GM19452 (cell line): ENCODE data around the gene KDELR3.

Source experiments
- ATAC-seq: cut with Tn5 transposase; IDR thresholded peaks from one replicate; pipeline ENCODE4 v1.9.1; 2021; ENCODE audit not compliant: unreplicated experiment

The KDELR3 gene

DNA sequence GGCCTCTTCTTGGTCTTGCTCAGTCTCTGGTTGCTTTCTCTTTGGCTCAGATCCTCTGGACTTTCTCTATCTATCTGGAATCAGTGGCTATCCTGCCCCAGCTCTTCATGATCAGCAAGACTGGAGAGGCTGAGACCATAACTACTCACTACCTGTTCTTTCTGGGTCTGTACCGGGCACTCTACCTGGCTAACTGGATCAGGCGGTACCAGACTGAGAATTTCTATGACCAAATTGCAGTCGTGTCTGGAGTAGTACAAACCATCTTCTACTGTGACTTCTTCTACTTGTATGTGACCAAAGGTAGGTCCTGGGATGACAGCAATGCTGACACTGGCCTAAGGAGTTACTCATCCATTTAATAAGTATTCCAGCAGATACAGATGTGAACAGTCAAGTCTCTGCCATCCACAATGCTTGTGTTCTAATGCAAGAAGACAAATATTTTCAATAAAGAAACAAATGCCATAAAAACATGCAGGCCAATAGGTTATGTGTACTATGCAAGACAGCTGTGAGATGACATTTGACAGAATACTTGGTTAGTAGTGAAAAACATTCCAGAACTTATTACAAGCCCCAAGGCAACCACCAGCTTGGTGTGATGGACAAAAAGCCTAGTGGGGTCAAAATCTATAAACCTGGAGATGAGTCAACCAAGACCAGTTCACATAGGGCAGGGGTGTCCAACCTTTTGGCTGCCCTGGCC, 13.4 kb downstream of the KDELR3 start:
- ATAC-seq: no peak

DNA sequence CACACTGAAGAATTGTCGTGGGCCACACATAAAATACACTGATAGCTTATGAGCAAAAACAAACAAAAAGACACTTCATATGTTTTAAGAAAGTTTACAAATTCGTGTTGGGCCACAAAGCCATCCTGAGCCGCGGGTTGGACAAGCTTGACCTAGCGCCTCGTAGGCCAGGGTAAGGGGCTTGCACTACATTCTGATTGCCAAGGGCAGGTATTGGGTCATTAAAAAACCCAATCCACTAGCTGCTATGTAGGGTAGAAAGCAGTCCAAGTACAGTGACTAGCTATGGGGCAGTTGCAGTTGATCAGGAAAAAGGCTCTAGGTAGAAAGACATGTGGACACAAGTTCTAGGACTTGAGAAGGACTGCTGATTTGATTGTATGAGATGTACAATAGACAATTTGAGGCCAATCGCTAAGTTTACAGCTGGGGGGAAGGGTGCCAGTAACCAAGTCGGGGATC, 14.0 kb downstream of the KDELR3 start:
- ATAC-seq: no peak

DNA sequence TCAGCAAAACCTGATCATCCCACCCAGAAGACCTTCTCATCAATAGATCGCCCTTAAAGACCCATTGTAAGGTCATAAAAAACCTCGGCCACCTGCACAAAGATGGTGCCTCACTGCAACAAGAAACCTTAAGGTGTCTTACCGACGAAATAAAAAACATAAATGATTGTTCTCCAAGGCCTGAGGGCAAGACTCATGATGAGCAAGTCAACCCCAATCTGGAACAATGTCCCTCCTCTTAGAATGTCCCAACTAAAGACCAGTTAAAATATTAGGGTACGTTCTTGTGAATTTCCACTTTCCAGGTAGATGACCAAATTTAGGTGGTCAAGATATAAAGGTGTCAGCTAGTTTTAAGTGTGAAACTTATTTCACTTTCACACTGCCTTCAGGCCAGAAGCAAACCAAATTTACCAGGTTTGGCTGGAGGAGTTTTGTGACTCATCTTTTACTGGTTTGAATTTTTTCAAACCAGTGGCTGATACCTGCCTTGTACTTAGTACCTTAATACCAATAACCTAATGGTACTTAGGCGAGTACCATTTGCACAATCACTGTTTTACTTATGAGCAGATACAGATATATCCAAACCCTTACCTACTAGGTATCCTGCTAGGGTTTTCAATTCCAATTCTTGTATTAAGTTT, 14.9 kb downstream of the KDELR3 start:
- ATAC-seq: no peak

DNA sequence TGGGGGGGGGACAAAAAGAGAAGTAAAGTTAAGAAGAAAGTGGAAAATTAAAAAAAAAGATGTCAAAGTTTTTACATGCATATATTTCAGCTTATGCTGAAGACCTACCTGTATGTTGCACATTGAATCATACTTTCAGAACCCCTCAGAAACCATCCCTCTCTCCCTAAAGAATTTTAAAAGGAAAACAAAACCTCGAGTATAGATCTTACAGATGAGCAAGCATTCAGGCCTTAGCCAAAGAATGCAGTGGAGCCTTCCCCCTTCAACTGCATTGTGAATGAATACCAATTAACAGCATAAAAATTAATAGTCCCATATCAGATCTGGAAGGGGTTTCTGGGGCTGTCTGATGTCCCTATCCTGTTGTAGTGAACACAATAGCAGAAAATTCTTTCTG, 16.3 kb downstream of the KDELR3 start:
- no peak for ATAC-seq

DNA sequence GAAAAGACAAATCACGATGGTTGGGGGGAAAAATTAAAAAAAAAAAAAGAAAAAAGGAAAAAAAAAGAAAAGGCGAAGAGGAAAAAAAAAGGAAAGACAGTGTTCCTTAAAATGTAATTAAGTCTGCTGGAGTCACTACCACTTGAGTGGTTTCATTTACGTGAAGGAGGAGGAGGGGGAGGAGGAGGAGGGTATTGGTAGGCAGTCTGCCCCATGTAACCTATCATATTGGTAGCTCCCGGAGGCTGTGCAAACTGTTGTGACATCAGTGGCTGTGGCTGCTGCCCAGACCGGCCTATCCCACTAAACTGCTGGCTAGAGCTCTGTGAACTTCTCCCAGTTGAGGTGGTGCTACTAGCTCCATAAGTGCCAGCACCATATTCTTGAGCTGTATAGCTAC, 17.9 kb downstream of the KDELR3 start:
- ATAC-seq: no peak

DNA sequence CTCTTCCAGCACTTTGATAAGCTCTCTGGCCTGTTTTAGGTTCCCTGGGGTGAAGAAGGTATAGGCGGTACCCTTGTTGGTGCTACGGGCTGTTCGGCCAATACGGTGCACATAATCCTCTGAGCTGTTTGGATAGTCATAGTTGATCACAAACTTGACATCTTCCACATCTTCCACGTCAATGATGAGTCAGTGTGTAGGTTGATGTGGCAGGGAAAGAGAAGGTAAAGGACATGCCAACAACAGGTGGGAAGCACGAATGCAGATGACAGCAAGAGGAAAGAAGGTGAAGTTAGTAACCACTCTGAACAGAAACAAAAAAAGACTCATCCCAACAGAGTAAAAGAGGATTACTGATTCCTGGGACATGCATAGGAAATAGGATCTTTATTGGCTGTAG, 20.1 kb downstream of the KDELR3 start:
- no peak for ATAC-seq

DNA sequence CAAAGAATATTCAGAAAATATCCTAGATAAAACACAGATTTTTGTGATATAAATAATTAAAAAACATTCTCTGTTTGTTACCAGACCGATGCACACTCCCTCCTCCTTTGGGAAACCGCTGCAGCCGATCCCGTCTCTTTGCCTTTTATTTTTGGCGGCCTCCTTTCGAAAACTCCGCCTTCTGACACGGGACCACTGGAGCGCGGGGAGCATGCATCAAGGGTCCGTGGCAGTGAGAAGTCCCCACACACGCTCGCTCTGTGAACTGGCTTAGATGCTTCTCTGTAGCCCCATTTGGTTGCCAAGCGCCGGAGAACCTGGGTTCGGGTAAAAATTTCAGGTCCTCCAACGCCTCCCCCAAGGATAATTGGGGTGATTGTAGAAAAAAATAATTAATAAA, 21.2 kb downstream of the KDELR3 start:
- no peak for ATAC-seq

DNA sequence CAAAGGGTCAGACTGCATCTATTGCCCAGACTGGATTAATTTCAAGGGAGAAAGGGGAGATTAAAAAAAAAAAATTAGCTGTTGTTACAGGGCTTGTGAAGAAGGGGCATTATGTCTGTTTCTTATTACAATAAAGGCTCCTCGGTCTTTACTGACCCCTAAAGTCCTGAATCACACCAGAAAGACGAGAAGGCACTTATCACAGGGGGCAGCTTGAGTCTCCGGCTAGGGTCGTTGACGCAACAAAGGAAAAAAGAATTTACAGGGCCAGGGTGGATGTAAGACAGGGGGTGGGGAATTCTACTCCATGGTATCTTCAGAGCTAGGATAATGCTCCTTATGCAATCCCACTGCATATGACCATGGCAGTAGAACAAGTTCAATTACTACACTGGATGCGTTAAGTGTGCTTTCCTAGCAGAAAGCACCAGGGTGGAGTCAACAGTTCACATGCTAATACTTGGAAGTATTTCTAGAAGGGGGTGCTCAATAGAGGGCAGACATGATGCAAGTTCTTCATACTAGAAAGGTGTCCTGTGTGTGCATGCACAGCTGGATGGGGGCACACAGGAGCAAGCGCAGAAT, 21.8 kb downstream of the KDELR3 start:
- no peak for ATAC-seq

DNA sequence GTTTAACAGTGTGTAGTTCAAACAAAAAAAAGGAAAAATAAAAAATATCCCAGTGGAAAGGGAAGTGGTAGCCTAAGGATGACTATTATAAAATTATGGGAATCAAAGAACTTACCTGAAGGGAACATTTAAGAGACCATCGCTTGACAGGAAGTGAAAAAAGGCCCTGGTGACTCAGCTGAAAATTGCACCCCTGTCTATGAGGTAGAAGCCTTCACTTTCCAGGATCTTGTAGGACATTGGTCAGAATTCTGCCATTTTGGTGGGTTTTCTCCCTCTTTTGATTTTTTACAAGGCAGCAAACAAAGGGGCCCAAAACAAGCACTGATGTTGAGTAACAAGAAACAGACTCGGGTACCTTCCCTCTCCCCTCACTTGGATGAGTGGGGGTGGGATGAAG, 22.6 kb downstream of the KDELR3 start:
- ATAC-seq: no peak

DNA sequence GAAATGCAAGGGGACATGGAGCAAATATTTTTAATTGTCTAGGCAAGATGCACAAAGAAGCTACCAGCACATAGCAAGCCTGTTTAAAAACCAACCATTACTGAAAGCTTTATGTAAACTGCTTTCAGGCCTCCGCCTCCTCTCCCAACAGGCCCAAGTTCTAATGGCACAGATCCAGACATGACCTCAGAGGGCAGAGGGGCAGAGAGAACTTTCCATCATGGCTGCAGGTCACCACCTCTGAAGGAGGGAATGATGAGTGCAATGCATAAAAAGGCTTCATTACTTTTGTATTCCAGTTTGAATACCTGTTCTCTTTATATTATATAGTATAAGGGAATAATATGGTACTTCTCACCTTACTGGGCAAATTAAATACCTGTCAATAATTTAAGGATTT, 23.0 kb downstream of the KDELR3 start:
- ATAC-seq: no peak

DNA sequence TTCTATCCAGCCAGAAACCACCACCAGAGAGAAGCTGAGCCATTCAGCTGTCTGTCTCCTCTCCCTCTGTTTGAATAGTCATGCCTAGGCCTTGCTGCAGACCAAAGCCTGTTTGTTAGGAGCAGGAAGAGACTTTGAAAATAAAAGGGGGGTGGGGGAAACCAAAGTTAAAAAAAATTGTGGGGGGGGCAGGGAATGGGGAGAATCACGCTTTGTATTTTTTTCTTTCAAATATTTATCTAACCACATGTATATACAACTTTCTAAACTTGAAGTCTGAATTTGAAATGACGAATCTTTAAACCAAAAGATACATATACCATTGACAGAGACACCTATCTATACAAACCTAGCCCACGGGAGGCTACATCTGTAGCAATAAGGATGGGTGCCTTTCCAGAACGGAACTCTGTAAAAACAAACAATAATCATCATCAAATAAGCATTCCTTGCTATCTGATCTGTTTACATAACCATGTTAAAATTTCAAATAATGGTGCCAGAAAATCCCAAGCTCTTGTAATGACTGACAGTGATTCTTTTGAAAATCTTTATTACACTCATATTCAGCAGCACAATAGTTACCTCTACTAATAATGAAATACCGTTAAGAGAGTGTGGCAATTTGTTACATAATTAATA, 23.9 kb downstream of the KDELR3 start:
- no peak for ATAC-seq

DNA sequence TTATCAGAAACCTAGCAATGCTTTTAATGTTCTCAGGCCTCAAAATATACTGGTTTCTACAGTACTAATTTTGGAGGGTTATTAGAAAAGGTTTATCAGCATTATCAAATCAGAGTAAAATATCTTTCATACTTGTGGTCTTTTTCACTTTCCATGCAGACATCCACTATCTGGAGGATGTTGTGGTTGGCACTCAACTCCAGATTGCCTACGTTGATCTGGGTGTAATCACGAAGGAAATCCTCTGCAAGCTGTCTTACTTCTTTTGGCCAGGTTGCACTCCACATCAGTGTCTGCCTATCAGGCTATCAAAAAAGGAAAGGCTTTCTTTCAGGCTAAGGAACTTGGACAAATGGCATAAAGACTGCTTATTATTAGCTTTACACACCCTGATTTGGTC, 26.6 kb downstream of the KDELR3 start:
- ATAC-seq: no peak

DNA sequence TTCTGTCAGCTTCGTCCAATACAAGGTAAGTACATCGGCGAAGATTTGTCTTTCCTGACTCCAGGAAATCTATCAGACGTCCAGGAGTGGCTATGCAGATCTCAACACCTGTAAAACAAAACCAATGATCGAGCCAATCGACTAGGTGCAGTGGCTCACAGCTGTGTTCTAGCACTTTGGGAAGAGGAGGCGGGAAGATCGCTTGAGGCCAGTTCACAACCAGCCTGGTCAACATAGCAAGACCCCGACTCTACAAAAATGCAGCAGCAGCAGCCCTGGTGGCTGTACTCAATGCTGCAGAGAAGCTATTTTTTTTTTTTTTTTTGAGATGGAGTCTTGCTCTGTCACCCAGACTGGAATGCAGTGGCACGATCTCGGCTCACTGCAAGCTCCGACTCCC, 27.0 kb downstream of the KDELR3 start:
- ATAC-seq: no peak

DNA sequence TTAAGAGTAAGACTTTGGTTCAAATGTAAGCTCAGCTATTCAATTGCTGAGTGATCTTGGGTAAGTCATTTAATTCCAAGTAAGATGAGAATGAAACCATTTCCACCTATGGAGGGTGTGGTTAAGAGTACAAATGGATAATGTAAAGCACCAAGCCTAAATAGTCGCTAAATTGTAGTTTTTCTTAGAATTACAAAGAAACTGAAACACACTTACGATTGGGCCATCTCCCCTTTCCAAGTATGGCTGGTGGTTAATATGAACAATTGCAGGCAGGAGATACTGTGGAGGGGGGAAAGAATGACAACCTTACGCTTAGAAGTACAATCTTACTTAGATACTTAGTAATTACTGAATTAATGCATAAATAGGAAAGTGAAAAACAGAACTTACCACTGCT, 30.0 kb downstream of the KDELR3 start:
- no peak for ATAC-seq

DNA sequence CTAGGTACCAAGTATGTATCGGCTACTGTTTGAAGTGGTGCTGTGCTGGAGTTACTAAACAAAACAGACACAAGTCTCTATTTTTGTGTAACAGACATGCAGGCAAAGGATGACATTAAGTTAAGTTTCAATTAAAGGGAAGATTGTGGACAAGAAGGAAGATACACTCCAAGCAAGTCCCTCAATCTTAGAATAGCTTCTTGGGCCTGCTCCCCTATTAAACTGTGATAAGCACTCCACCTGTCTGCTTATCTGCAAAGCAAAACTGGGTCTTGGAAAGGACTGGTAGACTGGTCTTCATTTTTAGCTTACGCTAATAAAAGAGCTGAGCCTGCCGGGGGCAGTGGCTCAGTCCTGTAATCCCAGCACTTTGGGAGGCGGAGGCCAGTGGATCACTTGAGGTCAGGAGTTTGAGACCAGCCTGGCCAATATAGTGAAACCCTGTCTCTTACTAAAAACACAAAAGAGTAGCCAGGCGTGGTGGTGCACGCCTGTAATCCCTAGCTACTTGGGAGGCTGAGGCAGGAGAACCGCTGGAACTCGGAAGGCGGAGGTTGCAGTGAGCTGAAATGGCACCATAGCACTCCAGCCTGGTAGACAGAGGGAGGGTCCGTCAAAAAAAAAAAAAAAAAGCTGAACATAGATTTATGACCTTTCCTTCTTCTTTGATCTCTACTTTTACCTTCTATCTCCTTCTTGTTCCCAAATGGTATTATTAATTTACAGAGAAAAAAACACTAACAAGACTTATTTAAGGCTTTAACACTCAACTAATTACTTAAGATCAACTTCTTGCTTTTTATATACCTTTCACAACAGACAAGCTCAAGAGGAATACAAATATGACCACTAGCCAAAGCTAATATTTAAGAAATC, 34.1 kb downstream of the KDELR3 start:
- ATAC-seq: no peak

DNA sequence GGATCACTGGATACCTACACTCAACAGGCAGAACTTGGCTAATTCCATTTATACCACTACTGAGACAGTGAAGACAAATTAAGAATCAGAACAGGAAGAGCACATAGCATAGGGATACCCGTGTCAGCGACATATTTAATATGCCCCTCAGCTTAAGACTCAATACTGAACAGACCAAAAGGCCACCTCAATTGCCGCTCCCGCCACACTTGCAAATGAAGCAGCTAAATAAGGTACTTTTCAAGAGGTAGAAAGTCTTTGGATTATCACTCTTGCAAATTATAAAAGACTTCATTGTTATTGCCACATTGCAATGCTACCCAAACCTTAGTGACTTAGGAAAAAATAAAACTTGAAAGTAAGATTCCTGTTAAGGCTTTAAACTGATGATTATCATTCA, 35.1 kb downstream of the KDELR3 start:
- no peak for ATAC-seq

DNA sequence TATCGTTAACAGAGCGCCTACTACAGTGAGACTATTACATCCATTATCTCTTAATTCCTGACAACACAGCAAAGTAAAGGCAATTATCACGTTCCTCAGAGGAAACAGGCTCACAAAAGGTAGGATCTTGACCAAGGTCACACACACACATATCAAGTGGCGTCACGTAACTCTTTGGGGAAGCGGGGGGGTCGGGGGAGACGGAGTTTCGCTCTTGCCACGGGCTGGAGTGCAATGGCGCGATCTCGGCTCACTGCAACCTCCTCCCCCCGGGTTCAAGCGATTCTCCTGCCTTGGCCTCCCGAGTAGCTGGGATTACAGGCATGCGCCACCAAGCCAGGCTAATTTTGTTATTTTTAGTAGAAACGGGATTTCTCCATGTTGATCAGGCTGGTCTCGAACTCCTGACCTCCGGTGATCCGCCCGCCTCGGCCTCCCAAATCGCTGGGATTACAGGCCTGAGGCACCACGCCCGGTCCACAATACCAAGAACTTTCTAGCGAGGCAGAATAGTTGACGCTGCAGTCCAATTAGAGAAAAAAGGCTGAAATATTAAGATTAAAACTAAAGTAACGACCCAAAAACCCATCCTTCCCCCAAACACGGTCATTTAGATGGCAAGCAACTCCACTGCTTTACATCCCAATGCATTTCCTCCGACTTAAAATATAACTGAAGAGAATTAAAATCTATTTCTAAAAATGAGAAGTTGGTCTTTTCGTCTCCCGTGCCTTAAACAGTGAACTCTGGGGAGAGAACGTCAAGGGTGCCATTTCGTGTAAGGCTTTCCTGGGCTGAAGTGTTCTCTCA, 37.0 kb downstream of the KDELR3 start:
- no peak for ATAC-seq

DNA sequence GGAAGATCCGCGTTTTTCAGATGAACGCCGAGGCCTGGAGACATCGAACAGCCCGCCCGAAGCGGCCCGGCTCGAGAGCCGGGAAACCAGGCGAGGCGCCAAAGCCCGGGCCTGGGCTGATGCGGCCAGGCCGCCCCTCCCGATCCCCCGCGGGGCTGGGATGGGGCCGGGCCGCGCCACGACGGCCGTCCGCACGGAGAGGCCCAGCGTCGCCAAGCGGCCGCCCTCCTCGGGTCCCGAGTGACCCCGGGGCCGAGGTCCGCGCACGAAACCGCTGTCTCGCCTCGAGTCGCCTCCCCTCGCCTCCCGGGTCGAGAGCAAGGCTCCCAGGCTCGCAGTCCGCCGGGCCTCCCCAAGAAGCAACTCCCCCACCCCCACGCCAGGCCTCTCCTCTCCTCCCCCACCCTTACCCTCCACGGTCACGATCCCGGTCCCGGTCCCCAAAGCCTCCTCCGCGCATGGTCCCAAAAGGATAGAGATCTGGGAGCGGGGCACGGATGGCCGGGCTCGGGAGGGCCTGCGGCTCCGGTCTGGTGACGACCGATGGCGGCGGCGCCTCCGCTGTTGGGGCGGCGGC, 37.7 kb downstream of the KDELR3 start:
- peak; percentile 17 for ATAC-seq

DNA sequence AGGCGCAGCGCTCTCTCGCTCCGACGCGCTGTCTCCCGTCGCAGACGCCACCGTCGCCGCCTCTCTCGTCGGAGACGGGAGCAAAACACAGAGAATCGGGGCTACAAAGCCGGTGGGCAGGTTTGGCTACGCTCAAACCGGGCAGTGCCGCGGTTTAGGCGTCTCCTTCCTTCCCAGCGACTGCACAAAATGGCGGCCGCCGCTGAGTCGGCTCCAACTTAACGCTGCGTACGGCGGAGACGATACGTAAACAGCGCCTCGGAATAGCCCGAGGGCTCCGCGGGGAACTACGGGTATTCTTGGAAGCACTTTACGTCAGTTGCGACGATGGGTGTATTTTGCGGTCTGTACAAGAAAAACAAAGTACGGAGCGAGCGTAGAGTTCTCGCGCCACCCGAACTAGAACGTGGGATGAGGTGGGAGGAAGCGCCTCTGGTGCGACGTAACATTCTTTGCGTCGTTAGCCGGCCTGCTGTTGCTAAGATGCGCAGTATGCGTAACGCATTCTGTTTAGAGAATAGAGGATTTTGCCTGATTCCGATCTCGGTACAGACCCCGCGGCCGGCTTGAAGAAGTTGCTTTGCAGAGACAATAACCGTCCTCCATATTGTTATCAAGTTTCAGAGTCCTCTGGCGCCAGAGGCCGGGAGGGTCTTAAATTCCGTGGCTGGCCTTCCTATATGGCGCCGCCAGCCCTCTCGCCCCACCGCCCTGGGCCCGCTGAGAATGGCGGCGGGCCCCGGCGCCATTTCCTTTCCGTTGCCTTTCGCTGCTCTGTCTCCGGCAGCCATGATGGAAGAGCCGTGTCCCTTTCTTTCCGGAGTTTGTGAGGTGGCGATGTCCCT, 38.4 kb downstream of the KDELR3 start, which contains the start of gene DDX17:
DDX17 (minus strand) TSS at position 194 of the 845 bp plus-strand sequence.
- ATAC-seq: peak; percentile 84
